Pons (tissue), 1 donor: Measurements from ENCODE around the gene OR5V1.
"Not testable (repeated sequence)": the region's sequence is repeated elsewhere in the genome, so short reads cannot be mapped to it uniquely, and the experiment has no call there.

ENCODE experiments used
- DNase-seq: peaks from one replicate; pipeline ENCODE4 v3.0.0-alpha.2; 2016; ENCODE audit warnings: low spot score

Gene OR5V1

DNA sequence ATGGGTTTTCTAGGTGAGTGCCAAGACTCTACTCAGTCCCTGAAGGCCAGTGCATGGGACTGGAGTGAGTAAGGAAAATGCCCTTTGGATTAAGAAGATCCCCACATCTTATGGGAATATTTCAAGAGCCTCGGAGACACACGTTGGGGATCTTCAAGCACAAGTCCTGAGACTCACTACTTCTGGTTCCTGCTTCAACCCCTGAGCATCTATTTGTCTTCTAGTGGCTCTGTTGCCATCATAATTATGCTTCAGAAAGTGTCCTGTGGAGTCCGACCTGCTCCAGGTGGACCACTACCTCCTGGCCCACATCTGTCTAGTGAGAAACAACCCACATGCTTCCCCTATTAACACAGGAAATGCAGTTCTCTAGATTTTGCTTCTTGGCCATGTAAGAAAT is at the start of gene OR5V1:
OR5V1 (minus strand) TSS at position 101 of the 400 bp plus-strand sequence. CDS start 12,670 bp downstream, outside the sequence.
- DNase-seq = no peak

DNA sequence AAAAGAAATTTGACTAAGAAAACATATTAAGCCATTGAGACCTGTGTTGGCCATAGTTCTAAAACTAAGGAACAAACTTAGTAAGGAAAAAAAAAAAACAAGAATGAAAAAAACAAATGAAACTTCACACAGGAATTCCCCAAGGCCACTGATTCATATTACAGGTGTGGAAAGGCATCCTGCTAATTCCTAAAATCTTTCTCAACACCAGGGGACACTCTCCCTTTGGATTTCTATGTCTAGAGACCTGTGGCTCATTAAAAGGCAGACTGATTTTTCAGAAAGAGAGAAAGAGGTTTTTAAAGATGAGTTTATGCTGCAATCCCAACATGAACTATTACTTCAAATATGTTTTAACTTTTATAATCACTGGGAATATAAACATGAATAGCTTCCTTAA is 45.9 kb upstream of the OR5V1 start, which contains the start of gene OR12D1:
OR12D1 (plus strand) TSS at position 341 of the 400 bp plus-strand sequence.
- no peak for DNase-seq

DNA sequence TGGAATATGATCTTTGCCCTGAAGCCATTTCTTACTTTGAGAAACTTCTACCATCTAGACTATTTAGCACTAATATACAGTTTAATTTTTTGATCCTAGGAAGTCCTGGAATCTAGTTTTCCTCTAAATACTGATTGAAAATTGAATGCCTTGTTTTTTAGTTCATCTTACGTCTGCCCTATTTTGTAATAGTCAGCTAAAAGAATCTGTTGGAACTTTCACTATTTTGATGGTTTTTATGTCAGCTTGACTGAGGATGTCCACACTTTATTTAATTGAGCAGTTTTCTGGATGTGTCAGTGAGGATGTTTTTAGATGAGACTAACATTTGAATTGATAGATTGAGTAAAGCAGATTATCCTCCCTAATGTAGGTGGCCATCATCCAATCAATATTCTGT is 35.1 kb upstream of the OR5V1 start:
- no peak for DNase-seq

DNA sequence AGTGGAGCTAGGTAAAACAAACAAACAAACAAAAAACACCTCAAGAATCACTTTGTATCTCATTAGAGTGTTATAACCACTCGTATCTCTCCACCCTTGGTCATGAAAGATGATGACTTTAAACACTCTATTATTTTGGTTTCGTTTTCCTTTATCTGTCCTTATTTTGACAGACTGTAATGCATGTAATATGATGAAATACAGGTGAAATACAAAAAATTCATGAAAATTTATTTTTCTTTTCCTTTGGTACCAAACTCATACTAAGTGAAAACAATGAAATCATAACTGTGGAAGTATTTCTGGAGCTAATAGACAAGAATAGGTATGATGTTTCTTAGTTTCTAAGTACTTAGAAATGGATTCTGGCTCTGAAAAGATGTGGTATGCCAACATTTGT is 30.9 kb upstream of the OR5V1 start:
- DNase-seq = no peak

DNA sequence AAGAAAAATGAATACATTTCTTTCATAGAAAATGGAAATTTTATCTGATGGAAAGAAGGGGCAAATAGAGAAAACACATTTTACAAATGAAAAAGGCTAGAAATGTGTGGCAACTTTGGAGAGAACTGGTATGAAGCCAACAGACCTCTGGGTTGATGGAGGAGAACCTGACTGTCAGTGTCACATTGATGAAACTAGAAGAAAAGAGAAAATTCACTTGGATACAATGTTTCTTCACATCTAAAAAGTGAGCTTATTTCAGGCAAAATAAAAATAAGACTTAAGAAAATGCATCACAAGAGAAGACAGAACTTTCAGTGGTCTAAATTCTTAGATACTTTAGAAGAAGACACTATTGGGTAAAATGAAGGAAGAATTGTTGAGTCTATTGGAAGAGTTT is 26.7 kb upstream of the OR5V1 start, which contains the start of gene OR12D2:
OR12D2 (plus strand) TSS at position 301 of the 400 bp plus-strand sequence. CDS start 1,069 bp downstream, outside the sequence.
- DNase-seq = no peak

DNA sequence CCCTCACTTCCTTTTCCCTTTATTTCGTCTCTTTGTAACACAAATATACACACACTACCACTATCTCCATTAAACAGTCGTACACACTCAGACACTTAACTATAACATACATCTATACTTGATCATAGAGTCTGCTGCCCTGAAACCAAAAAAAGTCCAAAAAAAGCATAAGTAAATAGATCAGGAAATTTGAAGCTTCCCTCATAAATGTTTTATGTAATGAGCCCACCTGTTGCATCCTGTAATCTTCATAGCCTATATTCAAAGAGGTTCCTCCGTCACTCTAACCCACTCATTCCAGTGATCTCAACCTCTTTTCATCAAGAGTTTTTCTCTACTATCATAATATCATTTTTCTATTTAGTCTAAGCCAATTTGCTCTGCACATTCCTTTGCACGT is 19.9 kb upstream of the OR5V1 start:
- DNase-seq = no peak

DNA sequence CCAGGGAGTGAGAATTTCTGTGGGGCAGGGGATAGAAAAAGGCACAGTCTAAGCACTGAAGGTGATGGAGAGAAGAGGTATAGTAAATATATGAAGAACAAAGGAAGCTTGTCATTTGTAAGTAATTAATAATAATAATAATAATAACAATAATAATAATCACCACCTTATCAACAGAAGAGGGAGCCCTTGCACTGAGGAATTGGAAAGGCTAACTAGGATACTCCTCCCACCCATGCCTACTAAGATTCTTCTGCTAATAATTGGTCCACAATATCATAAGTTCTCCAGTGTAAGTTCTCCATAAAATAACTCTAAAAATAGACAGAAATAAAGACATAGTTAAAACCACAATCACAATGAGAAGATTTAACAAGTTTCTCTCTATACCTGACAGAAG is 7.3 kb upstream of the OR5V1 start:
- DNase-seq = no peak

DNA sequence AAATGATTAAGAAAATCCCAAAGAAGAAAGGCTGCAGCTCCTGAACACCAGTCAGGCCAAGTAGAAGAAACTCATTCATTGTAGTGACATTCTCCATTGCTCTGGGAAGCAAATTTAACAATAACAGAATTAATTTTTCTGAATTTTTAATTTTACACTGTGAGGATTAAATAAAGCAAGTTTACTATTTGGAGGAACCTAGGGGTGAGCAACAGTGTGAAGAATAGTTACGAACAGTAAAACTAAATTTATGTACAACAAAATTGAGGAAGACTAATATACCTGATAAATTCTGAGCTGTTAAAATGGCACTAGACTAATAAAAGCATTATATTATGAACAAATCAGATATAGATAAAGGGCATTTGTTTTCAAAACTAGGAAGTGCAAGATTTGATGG is 6.5 kb upstream of the OR5V1 start, which contains the start of gene OR12D3:
OR12D3 (minus strand) TSS at position 101 of the 400 bp plus-strand sequence; CDS start at position 97, 4 bp downstream.
- no peak for DNase-seq

DNA sequence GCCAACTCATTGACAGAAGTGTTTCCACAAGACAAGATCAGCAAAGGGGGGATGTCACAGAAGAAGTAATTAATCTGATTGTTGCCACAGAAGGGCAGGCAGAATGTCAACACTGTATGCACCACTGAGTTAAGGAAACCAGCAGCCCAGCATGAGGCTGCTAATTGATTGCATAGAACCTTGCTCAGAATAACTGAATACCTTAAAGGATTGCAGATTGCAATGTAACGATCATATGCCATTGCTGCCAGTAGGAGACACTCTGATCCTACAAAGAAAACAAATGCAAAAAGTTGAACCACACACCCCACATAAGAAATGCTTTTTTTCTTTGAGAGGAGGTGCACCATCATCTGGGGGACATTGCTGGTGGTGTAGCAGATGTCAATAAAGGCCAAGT is 13.1 kb downstream of the OR5V1 start:
- DNase-seq = no peak

DNA sequence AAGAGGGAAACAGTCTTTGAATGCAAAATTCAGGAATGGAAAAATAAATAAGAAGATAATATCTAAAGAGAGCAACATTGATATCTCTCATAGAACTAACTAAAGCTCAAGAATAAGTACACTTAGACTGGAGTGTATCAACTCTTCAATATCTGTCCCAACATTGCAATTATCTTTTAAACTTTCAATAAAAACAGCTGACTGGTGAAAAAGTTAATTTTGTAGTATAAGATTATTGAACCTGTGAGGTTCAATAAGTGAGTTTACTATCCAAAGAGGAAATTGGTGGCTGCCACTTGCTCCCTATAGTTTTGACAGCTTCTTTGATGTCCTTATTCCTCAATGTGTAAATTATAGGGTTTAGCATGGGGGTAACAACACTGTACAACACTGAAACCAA is 13.7 kb downstream of the OR5V1 start:
- DNase-seq = no peak

DNA sequence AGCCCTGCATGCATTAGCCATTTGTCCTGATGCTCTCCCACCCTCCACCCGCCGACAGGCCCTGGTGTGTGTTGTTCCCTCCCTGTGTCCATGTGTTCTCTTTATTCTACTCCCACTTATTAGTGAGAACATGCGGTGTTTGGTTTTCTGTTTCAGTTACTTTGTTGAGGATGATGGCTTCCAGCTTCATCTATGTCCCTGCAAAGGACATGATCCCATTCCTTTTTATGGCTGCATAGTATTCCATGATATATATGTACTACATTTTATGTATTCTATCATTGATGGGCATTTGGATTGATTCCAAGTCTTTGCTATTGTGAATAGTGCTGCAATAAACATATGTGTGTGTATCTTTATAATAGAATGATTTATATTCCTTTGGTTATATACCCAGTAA is 19.3 kb downstream of the OR5V1 start:
- not testable (repeated sequence) for DNase-seq

DNA sequence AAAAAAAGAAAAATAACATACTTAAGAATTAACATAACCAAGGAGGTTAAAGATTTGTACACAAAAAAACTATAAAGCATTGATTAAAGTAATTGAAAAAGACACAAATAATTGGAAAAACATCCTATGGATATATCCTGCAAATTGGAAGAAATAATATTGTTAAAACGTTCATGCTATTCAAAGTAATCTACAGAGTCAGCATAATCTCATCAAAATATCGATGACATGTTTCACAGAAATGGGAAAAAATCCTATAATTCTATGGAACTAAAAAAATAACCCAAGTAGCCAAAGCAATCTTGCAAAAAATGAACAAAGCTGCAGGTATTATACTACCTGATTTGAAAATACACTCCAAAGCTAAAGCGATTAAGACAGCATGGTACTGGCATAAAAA is 23.3 kb downstream of the OR5V1 start:
- no peak for DNase-seq

DNA sequence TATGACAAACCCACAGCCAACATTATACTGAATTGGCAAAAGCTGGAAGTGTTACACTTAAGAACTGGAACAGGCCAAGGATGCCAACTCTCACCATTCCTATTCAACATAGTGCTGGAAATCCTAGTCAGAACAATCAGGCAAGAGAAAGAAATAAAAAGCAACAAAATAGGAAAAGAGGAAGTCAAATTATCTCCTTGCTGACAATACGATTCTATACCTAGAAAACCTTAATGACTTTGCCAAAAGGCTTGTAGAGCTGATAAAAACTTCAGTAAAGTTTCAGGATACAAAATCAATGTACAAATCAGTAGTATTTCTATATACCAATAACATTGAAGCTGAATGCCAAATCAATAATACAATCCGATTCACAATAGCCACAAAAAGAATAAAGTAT is 32.4 kb downstream of the OR5V1 start:
- no peak for DNase-seq

DNA sequence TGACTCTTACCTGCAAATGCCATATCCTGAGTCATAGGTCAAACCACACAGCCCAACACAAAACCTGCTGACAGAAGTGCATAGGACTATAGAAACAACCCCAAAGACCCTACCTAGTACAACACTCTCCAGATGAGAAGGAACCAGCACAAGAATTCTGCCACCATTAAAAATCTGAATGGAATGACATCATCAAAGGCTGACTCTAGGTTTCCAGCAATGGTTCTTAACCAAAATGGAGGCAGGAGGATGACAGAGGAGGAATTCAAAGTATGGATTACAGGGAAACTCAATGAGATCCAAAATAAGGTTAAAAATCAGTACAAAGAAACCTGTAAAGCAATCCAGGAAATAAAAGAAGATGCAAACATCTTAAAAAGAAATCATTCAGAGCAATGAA is 36.0 kb downstream of the OR5V1 start:
- no peak for DNase-seq

DNA sequence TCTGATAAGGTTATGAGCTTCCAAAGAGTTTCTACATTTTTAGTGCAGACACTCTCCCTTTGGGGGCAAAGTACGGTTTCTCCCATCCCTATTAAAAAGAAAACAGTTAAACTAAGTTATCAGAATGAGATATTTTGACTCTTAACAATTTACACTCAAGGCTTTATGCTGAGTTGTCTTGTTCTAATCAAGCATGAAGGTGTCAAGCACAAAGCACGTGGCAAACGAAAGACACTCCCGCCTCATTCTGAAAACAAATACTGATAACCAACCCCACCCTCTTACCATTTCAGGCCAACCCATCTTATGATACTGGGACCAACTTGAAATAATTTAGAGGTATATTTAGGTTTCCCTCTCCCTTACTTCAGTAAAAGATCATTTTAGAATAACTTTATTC is 42.9 kb downstream of the OR5V1 start:
- DNase-seq = no peak

DNA sequence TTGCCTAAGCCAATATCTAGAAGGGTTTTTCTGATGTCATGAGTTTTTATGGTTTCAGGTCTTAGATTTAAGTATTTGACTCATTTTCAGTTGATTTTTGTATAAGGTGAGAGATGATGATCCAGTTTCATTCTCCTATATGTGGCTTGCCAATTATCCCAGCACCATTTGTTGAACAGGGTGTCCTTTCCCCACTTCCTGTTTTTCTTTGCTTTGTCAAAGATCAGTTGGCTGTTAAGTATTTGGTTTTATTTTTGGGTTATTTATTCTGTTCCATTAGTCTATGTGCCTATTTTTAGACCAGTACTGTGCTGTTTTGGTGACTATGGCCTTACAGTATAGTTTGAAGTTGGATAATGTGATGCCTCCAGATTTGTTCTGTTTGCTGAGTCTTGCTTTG is 45.3 kb downstream of the OR5V1 start:
- DNase-seq = not testable (repeated sequence)

DNA sequence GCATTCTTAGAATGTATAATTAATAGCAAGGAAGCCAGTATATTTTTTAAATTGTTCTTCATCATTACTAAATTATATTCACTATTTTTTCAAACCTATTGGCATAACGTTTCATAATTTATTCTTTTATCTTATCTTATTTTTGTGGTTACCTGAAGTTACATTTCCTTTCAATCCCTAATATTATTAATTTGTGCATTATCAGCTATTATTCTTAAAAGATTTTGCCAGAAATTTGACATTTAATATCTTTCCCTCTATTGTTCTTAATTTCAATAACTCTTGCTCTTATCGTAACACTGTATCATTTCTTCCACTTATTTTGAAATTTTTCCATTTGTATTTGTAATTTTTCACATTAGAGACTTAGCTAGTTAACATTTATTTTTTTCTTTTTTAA is 48.7 kb downstream of the OR5V1 start:
- no peak for DNase-seq
